SK-N-SH treated with all-trans-retinoic acid at 6 μM for 48 hours (cell line): ENCODE results near the gene CACNA1D.
"Not testable (repeated sequence)": the region's sequence is repeated elsewhere in the genome, so short reads cannot be mapped to it uniquely, and the experiment has no call there.

Experiments used
- ATAC-seq: fragments of 200-7000 bp; cut with Tn5 transposase; 3 replicates; pipeline ENCODE4 v1.9.1; 2020; ENCODE audit warnings: mild to moderate bottlenecking, moderate library complexity
- ARNTL ChIP-seq: fragments of 450-650 bp; formaldehyde crosslinking; IDR thresholded peaks from 2 replicates; pipeline ENCODE4 v1.5.0; 2020; ENCODE audit warnings: low read depth, mild to moderate bottlenecking, moderate library complexity, borderline replicate concordance
- BACH2 ChIP-seq: fragments of 250-450 bp; sonication (Bioruptor Pico); IDR thresholded peaks from 2 replicates; pipeline ENCODE4 v1.9.0; 2021; ENCODE audit warnings: mild to moderate bottlenecking, borderline replicate concordance
- CREB5 ChIP-seq: fragments of 250-450 bp; sonication (Bioruptor Pico); IDR thresholded peaks from 2 replicates; pipeline ENCODE4 v1.5.1; 2020; ENCODE audit warnings: low read depth, mild to moderate bottlenecking, moderate library complexity
- CSDC2 ChIP-seq: fragments of 250-450 bp; sonication (Bioruptor Pico); IDR thresholded peaks from 2 replicates; pipeline ENCODE4 v1.5.0; 2020; ENCODE audit warnings: mild to moderate bottlenecking, moderate library complexity
- CSRNP3 ChIP-seq: fragments of 250-450 bp; sonication (Bioruptor Pico); IDR thresholded peaks from 2 replicates; pipeline ENCODE4 v1.5.1; 2021; ENCODE audit warnings: mild to moderate bottlenecking, moderate library complexity
- GLIS3 ChIP-seq: fragments of 250-450 bp; sonication (Bioruptor Pico); IDR thresholded peaks from 2 replicates; pipeline ENCODE4 v1.5.0; 2020; ENCODE audit warnings: mild to moderate bottlenecking, moderate library complexity
- ISL1 ChIP-seq: fragments of 250-450 bp; sonication (Bioruptor Pico); IDR thresholded peaks from 2 replicates; pipeline ENCODE4 v2.1.2; 2022; ENCODE audit warnings: mild to moderate bottlenecking, moderate library complexity
- OSR1 ChIP-seq: fragments of 250-450 bp; sonication (Bioruptor Pico); IDR thresholded peaks from 2 replicates; pipeline ENCODE4 v1.8.0; 2022; ENCODE audit warnings: moderate library complexity, mild to moderate bottlenecking, inconsistent platforms
- PATZ1 ChIP-seq: fragments of 250-450 bp; sonication (Bioruptor Pico); IDR thresholded peaks from 2 replicates; pipeline ENCODE4 v1.8.0; 2020; ENCODE audit warnings: mild to moderate bottlenecking, moderate library complexity, borderline replicate concordance
- PPARA ChIP-seq: fragments of 250-450 bp; sonication (Bioruptor Pico); IDR thresholded peaks from 2 replicates; pipeline ENCODE4 v1.5.0; 2020; ENCODE audit warnings: mild to moderate bottlenecking, borderline replicate concordance
- RARB ChIP-seq: fragments of 250-450 bp; sonication (Bioruptor Pico); IDR thresholded peaks from 2 replicates; pipeline ENCODE4 v1.8.0; 2021; ENCODE audit warnings: mild to moderate bottlenecking, moderate library complexity
- SNAI2 ChIP-seq: fragments of 250-450 bp; sonication (Bioruptor Pico); IDR thresholded peaks from 2 replicates; pipeline ENCODE4 v1.5.0; 2020; ENCODE audit warnings: mild to moderate bottlenecking, moderate library complexity
- TCF4 ChIP-seq: fragments of 250-450 bp; sonication (Bioruptor Pico); IDR thresholded peaks from 2 replicates; pipeline ENCODE4 v1.8.0; 2021; ENCODE audit warnings: mild to moderate bottlenecking, moderate library complexity, borderline replicate concordance
- TOX ChIP-seq: fragments of 250-450 bp; sonication (Bioruptor Pico); IDR thresholded peaks from 2 replicates; pipeline ENCODE4 v1.8.0; 2021; ENCODE audit warnings: mild to moderate bottlenecking, moderate library complexity, borderline replicate concordance
- TSHZ2 ChIP-seq: fragments of 250-450 bp; sonication (Bioruptor Pico); IDR thresholded peaks from 2 replicates; pipeline ENCODE4 v1.5.0; 2020; ENCODE audit warnings: mild to moderate bottlenecking, moderate library complexity
- ZC3H10 ChIP-seq: fragments of 250-450 bp; sonication (Bioruptor Pico); IDR thresholded peaks from 2 replicates; pipeline ENCODE4 v1.5.1; 2021; ENCODE audit warnings: mild to moderate bottlenecking, moderate library complexity
- ZFP30 ChIP-seq: fragments of 450-650 bp; formaldehyde crosslinking; IDR thresholded peaks from 2 replicates; pipeline ENCODE4 v1.5.0; 2022; ENCODE audit warnings: mild to moderate bottlenecking, moderate library complexity
- ZNF565 ChIP-seq: fragments of 450-650 bp; formaldehyde crosslinking; conservative IDR thresholded peaks from 2 replicates; pipeline ENCODE4 v1.5.0; 2020; ENCODE audit warnings: low read depth, mild to moderate bottlenecking, moderate library complexity
- ZNF70 ChIP-seq: fragments of 450-650 bp; formaldehyde crosslinking; IDR thresholded peaks from 2 replicates; pipeline ENCODE4 v1.5.0; 2020; ENCODE audit warnings: mild to moderate bottlenecking, moderate library complexity
- ZNF8 ChIP-seq: fragments of 450-650 bp; formaldehyde crosslinking; IDR thresholded peaks from 2 replicates; pipeline ENCODE4 v1.5.0; 2020; ENCODE audit warnings: mild to moderate bottlenecking, moderate library complexity

Gene CACNA1D

GRCh38 chr3:53659996-53660395 lies 165.6 kb downstream of the CACNA1D start:
- no peak for TF ChIP-seq ZNF565 (CRISPR knock-in tag)
- no peak for TF ChIP-seq ZNF70
- TF ChIP-seq CREB5 (CRISPR knock-in tag), result no peak
- TF ChIP-seq TSHZ2 (CRISPR knock-in tag), result no peak
- no peak for TF ChIP-seq RARB
- no peak for TF ChIP-seq PATZ1 (CRISPR knock-in tag)
- TF ChIP-seq PPARA (CRISPR knock-in tag), result no peak
- TF ChIP-seq SNAI2, result no peak
- no peak for TF ChIP-seq ISL1 (CRISPR knock-in tag)
- no peak for TF ChIP-seq ZC3H10 (CRISPR knock-in tag)
- no peak for TF ChIP-seq ARNTL (CRISPR knock-in tag)
- TF ChIP-seq OSR1 (CRISPR knock-in tag), result no peak
- TF ChIP-seq CSDC2, result no peak
- ATAC-seq, result no peak

- TF ChIP-seq GLIS3 (CRISPR knock-in tag) (no peak), ZNF8 (CRISPR knock-in tag) (no peak), OSR1 (CRISPR knock-in tag) (no peak), ISL1 (CRISPR knock-in tag) (no peak), SNAI2 (no peak), CREB5 (CRISPR knock-in tag) (no peak), CSDC2 (no peak), TCF4 (CRISPR knock-in tag) (no peak)
- no peak for ATAC-seq
These were observed 167.1 kb downstream of the CACNA1D start for GRCh38 chr3:53661480-53661879.

- not testable (repeated sequence) for ATAC-seq
These were observed 170.4 kb downstream of the CACNA1D start for GRCh38 chr3:53664812-53665211.

- ATAC-seq, result no peak
- no peak for TF ChIP-seq CREB5 (CRISPR knock-in tag)
- TF ChIP-seq TOX (CRISPR knock-in tag), result no peak
- no peak for TF ChIP-seq TCF4 (CRISPR knock-in tag)
- TF ChIP-seq BACH2, result no peak
- TF ChIP-seq ZNF70, result no peak
- no peak for TF ChIP-seq ZC3H10 (CRISPR knock-in tag)
- TF ChIP-seq OSR1 (CRISPR knock-in tag), result no peak
- TF ChIP-seq GLIS3 (CRISPR knock-in tag), result no peak
- TF ChIP-seq PATZ1 (CRISPR knock-in tag), result no peak
- no peak for TF ChIP-seq ZFP30 (CRISPR knock-in tag)
- TF ChIP-seq RARB, result no peak
- no peak for TF ChIP-seq ZNF565 (CRISPR knock-in tag)
- TF ChIP-seq CSRNP3 (CRISPR knock-in tag), result no peak
- TF ChIP-seq SNAI2, result no peak
- TF ChIP-seq ISL1 (CRISPR knock-in tag), result no peak
- no peak for TF ChIP-seq ZNF8 (CRISPR knock-in tag)
These were observed 171.4 kb downstream of the CACNA1D start for GRCh38 chr3:53665608-53666425.
